Putamen (tissue), 1 donor: ENCODE results near the gene GPATCH3.
"Not testable (repeated sequence)": the region's sequence is repeated elsewhere in the genome, so short reads cannot be mapped to it uniquely, and the experiment has no call there.

Experiments used
- DNase-seq: peaks from one replicate; pipeline ENCODE4 v3.0.0-alpha.2; 2016; ENCODE audit warnings: low spot score

The GPATCH3 gene

DNA sequence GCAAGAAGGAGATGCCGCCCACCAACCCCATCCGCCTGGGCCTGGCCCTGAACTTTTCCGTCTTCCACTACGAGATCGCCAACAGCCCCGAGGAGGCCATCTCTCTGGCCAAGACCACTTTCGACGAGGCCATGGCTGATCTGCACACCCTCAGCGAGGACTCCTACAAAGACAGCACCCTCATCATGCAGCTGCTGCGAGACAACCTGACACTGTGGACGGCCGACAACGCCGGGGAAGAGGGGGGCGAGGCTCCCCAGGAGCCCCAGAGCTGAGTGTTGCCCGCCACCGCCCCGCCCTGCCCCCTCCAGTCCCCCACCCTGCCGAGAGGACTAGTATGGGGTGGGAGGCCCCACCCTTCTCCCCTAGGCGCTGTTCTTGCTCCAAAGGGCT, 36.6 kb downstream of the GPATCH3 start:
- no peak for DNase-seq

- DNase-seq: no peak
These were observed 37.2 kb downstream of the GPATCH3 start, which contains the start of gene SFN for GRCh38 chr1:26862781-26863684. Gene SFN (plus strand): TSS chr1:26863149. CDS start chr1:26863213, 64 bp downstream.

GRCh38 chr1:26861889-26862378, 38.3 kb downstream of the GPATCH3 start:
- DNase-seq: no peak

- no peak for DNase-seq
These were observed 39.0 kb downstream of the GPATCH3 start for GRCh38 chr1:26861286-26861701.

GRCh38 chr1:26858891-26859640, 41.2 kb downstream of the GPATCH3 start:
- no peak for DNase-seq

- no peak for DNase-seq
These were observed 42.1 kb downstream of the GPATCH3 start for GRCh38 chr1:26858160-26858559.

- no peak for DNase-seq
These were observed 42.7 kb downstream of the GPATCH3 start for GRCh38 chr1:26857473-26858060.

DNA sequence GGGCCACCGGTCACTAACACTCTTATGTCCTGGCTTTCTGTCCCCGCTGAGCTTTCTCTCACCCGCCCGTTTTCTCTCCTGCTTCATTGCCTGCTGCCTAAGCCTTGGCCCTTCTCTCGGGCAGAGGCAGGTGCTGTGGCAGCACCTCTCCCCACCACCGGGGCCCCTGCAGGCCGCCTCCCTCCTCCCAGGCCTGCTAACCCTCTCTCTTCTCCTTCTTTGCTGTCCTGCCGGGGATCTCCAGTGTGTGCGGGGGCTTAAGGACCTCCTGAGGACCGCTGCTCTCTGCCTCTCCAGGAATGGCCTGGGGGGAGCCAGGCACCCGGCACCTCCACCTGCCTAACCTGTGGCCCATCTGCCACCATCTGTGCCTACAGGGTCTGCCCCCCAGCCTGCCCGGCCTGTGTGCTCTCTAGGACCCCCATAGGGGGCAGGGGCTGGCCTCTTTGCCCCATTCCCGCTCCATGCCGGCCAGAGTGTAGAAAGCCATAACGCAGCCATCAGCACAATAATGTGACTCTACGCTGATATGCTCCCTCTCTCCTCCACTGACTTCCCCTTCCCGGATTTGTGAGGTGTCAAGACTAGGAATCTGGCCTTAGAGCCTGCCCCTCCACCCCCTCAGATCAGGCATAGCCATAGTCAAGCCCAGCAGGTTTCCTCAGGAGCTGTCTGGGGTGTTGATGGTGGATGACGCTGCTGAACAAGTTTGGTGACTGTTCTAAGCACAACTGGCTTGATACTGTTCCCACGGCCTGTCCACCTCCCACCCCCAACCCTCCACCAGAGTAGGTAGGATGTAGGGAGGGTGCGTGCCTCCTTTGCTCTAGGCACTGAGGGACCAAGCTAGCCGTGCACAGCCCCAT, 43.4 kb downstream of the GPATCH3 start:
- no peak for DNase-seq

DNA sequence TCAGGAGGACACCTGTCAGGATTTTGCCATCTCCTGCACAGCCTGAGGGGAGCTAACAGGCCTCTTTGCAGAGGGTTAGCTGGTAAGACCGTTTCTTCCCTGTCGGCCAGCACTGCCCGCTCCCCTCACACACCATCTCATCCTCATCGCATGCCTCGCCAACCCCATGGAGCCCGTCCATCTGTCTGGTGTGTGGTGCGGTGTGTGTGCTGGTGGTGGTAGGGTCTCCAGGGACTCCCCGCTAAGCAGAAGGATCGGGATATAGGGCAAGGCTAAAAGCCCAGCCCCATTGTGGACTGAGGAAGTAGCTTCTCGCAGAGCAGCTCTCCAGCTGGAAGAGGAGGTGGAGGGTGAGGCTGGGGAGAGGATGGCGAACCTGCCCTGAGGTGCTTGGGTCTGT, 44.1 kb downstream of the GPATCH3 start:
- no peak for DNase-seq

DNA sequence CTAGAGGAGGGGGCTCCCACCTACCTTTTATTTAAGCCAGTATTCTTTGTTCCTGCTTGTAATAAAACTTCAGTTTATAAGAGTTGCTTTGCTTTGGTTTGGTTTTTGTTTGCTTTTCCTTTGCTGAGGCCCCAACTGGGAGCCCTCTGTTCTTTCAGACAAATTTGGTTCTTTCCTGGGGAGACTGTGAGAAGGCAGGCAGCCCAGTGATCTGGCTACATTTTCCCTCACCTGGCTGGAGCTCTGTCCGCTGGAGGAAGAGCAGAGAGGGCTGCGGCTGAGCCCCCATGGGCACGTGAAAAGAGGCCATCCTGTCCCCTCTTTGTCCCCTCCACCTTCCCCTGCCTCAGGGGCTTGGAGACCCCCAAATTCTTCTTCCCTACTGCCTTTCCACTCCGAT, 44.6 kb downstream of the GPATCH3 start:
- DNase-seq: no peak

GRCh38 chr1:26854906-26855305, 45.4 kb downstream of the GPATCH3 start:
- DNase-seq: no peak

- no peak for DNase-seq
These were observed 46.7 kb downstream of the GPATCH3 start for GRCh38 chr1:26853600-26853999.

DNA sequence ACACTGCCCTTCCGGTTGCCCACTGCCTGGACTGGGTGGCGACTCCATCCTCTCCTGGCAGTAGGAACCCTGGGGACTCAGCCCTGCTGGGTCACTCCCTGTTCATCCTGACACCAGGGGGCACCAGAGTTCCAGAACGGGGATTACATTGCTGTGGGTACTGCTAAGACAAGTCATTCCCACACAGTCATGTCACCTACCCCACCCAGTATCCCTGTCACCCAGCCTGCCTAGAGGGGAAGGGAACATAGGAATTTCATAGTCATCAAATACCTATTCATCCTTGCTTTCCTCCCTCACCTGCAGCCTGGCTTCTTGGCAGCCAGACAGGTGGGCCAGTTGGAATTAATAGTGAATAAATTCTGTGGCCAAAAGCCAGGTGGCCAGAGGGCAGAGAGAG, 47.1 kb downstream of the GPATCH3 start:
- DNase-seq: peak; percentile 72

GRCh38 chr1:26852701-26853100, 47.6 kb downstream of the GPATCH3 start:
- DNase-seq: no peak

GRCh38 chr1:26851106-26851684, 49.1 kb downstream of the GPATCH3 start:
- DNase-seq: no peak

GRCh38 chr1:26848941-26849774, 51.1 kb downstream of the GPATCH3 start:
- DNase-seq: no peak

- DNase-seq: no peak
These were observed 51.8 kb downstream of the GPATCH3 start for GRCh38 chr1:26848499-26848898.

GRCh38 chr1:26847826-26848225, 52.4 kb downstream of the GPATCH3 start:
- not testable (repeated sequence) for DNase-seq

- no peak for DNase-seq
These were observed 55.7 kb downstream of the GPATCH3 start for GRCh38 chr1:26844424-26845196.
